CD4-positive, alpha-beta T cell treated with Interleukin-12 subunit alpha and Interleukin-12 subunit beta, for 1 hour (primary cell): Measurements from ENCODE around the gene UBE3D.
"Not testable (repeated sequence)": the region's sequence is repeated elsewhere in the genome, so short reads cannot be mapped to it uniquely, and the experiment has no call there.

Source experiments
- DNase-seq: peaks from one replicate; pipeline ENCODE4 v3.0.0-alpha.2; 2020

Gene UBE3D

DNA sequence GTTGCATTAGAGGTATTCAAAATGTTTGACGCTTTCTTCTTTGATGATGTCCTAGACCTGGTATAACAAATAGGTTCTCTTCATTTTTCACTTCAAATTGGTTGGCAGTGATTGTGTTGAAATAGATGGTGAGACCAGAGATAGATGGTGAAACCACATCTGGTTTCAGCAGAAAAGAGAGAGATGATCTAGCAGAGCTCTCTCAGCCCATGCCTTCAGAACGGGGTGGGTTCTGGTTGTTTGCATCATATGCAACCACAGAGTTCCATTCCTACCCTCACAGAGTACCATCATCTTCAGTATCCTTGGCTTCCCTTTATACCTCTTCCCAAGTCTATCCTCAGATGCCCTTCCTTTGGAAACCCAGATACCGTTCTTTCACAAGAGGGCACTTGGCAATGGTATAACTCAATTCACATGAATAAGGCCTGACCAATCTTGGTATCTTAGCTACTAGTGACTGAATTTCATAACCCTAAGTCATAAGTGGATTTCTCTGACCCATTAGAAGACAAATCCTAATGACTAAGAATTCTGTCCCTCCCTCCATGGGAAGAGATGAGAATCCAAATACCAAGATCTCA lies 93.7 kb downstream of the UBE3D start:
- no peak for DNase-seq

GRCh38 chr6:82970839-82971238 lies 94.8 kb downstream of the UBE3D start:
- no peak for DNase-seq

- DNase-seq, result no peak
Measured at GRCh38 chr6:82968708-82969107, 96.9 kb downstream of the UBE3D start.

DNA sequence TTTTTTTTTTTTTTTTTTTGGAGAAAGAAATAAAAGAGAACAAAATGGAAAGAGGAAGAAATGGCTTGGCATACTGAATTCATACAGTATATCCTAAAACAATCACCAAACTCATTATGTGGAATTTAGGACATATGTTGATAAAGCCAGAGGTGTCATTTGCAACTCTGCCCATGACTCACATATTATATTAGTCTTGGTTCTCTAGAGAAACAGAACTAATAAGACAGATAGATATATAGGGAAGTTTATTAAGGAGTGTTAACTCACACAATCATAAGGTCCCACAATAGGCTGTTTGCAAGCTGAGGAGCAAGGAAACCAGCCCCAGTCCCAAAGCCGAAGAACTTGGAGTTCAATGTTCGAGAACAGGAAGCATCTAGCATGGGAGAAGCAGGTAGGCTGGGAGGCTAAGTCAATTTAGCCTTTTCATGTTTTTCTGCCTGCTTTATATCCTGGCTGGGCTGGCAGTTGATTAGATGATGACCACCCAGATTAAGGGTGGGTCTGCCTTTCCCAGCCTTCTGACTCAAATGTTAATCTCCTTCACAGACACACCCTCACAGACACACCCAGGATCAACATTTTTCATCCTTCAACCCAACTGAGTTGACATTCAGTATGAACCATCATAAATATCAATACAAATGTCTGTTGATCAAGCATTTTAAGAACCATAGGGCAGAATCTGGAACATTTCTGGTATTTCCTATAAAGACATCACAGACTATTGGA lies 102.3 kb downstream of the UBE3D start:
- DNase-seq, result no peak

- DNase-seq, result no peak
Measured at GRCh38 chr6:82959385-82959941, 106.2 kb downstream of the UBE3D start.

DNA sequence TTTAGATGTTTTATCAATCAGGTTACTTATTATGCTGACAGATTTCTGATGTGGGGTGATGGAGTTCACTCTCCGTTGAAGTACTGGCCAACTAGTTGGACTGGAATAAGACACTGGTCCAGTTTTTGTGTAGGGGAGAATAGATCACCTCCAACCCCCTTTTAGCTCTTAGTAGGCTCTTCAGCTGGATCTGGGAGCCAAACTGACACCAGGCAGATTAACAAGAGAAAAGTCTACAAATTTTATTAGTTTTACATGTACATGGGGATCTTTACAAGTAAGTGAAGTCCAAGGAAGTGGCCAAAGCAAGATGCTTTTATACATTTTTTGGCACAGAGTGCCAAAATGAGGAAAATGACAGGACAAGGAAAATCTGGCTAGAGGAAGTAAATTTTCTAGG lies 107.1 kb downstream of the UBE3D start:
- DNase-seq, result no peak

- no peak for DNase-seq
Measured at GRCh38 chr6:82957868-82958245, 107.8 kb downstream of the UBE3D start.

- DNase-seq, result no peak
Measured at GRCh38 chr6:82957171-82957867, 108.3 kb downstream of the UBE3D start.

DNA sequence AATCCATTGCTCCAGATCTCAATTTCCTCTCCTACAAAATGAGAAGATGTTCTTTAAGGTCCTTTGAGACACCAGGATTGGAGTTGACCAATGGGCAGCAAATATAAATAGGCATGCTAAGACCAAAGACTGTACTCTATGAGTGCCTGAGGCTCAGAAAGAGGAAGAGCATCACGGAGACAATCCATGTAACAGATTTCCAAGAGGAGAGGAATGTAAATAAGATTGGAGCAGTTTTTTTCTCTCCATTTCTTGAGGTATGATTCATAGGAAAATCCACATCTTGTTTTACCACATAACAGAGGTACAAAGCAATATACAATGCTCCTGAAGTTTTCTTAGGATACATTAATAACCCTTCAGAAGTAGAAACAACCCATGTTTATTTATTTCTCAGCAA lies 109.8 kb downstream of the UBE3D start:
- no peak for DNase-seq

GRCh38 chr6:82954937-82955577 lies 110.6 kb downstream of the UBE3D start:
- no peak for DNase-seq

DNA sequence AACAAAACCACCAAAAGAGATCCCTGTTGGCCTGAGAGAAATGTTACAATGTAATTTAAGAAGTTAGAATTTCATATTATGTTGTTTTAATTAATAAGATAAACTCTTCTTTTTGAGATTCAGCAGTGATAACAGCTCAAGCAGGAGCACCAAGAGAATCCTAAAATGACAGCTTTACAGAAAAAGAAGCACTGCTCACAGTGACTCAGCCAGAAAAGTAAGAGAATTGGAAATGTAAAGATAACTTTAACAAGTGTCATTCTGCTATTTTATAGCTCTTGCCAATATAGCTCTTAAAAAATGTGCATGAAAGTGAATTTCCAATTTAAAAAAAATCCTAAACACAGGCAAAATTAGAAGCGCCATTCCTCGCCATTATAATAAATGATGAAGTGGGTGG lies 111.3 kb downstream of the UBE3D start:
- no peak for DNase-seq

DNA sequence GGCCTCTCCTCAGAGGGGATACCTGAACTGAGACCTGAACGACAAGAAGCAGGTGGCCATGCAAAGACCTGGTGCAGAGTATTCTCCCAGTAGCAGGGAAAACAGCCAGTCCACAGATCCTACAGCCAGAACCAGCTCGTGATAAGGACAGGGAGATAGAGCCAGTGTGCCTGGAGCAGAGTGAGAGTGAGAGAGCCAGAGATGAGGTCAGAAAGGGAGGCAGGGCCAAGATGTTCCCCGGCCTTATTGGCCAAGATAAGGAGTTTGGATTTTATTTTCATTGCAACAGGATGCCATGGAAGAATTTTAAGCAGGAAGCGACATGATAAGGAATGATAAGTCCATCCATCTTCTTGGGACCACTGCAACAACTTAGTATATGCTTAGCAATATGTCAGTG lies 111.8 kb downstream of the UBE3D start:
- no peak for DNase-seq

DNA sequence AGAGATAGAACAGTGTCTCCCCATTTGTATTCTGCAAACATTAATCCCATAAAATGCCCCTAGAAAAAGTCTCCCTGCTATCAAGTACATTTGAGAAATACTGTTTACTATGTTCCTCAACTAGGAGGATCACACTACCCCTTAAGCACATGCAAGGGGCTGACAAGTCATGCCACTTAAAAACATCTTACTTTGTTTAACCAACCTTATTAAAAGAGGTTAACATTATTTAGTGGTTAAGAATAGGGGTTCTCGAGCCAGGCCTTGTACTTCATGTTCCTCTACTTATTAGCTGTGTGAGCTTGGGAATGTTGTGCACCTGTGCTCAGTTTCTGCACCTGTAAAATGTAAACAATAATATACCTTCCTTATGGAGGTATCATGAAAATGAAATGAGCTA lies 113.7 kb downstream of the UBE3D start:
- no peak for DNase-seq

DNA sequence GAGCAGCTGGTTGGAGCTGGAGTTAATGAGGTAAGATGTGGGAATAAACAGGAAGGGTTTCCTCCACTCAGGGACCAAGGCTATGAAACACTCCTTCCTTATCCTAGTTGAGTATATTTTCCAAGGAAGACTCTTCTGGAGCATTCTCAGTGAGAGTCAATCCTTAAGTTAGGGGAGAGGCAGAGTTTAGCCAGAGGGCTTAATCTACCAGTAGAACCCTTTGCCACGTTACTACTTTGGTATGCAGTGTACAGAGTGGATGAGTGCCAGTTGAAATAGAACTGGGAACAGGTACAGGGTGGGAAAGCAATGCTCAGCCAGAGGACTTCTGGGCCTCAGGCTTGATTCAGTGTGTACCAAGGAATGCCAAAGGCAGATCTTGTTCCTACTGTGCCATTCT lies 114.3 kb downstream of the UBE3D start:
- no peak for DNase-seq

- not testable (repeated sequence) for DNase-seq
Measured at GRCh38 chr6:82930915-82931314, 134.7 kb downstream of the UBE3D start.

DNA sequence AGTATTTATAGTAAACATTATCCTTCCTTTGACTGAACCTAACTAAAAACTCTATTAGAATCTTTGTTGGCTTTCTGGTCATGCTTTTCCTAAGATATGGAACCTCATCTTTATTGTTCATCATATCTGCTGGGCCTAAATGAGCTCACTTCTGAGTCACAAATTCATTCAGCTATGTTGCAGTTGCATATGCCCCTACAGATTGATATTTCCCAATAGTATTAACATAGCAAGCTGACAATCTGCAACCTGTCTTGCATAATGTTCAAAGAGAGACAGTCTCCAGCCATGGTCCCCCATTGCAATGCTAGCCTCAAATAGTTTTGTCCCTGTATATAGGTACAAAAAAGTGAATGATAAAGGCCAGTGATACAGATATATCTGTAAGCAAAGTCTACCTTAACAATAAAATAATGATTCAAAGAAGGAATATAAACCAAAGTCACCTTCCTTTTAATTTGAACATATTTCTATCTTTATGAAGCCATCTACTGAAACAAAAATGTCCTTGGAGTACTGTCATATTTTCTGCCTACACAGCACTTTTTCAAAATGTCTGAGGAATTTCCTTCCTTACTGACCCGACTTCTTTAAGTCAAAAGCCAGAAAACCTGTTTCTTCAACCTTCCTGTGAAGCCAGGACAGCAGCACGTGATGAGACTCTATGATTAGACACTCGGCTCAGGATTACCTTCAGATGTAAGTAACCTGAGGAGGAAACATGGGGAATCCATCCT lies 140.7 kb downstream of the UBE3D start:
- DNase-seq, result no peak

- no peak for DNase-seq
Measured at GRCh38 chr6:82921258-82921657, 144.4 kb downstream of the UBE3D start.

- DNase-seq, result no peak
Measured at GRCh38 chr6:82917346-82918064, 148.1 kb downstream of the UBE3D start.

GRCh38 chr6:82915666-82916065 lies 150.0 kb downstream of the UBE3D start:
- no peak for DNase-seq

DNA sequence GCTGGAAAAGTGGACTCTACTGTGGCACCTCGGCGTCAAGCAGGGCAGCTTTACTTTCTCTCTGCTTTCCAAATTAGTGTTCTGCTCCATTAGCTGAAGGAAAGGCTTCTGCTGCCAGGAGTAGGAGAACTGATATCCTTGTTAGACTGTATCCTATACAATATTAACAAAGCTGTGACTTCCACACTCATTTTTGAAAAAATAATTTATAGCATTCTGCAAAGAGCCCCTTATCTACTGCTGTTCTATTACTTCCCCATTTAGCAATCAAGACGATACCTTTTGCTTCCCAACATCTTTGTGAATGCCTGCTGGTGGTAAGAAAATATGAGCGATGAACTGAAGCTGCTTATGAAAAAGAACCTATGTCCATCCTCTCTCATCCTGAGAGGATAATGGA lies 151.1 kb downstream of the UBE3D start:
- no peak for DNase-seq

DNA sequence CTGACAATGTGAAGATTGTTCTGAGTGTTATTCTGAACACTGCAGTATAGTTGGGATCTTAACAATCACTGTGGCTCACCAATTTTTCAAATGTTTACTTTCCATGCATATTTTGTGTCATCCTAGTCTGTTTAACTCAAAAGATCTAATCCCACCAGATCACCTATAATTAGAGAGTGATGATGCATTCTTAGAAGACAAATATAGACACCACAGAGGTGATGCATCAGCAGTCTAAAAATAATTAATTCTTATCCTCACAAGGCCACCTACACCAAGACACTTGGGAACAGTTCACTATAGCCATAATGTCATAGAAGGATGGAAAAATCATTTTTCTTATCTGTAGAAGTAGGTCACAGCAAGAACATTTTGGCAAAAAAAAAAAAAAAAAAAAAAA lies 154.8 kb downstream of the UBE3D start:
- DNase-seq, result no peak

GRCh38 chr6:82910395-82910794 lies 155.2 kb downstream of the UBE3D start:
- no peak for DNase-seq
